Measurements from ENCODE around the gene PHYH. TPM values are rescaled to one million over a fixed set of nuclear protein-coding genes. Genes with fewer than 3 reads are reported as not detected.
"Not testable (repeated sequence)": the region's sequence is repeated elsewhere in the genome, so short reads cannot be mapped to it uniquely, and the experiment has no call there.

PHYH gene
- total RNA-seq, 2 donors from 2014 or later: 23.8 to 27.1 TPM

- Histone ChIP-seq H3K4me3 (no peak overlapping the region), H3K4me1 (ENCODE audit: control insufficient read depth in 1 of 2, low read depth in 2 of 2) (no peaks in the 10 kb centered on the region), H3K36me3 (peaks cover 16% of the 10 kb centered on the region), H3K27me3 (replicated peaks; ENCODE audit: insufficient read depth) (no peaks in the 10 kb centered on the region), H3K9me3 (no peaks in the 10 kb centered on the region), H3K27ac (no peak overlapping the region)
- TF ChIP-seq CTCF (IDR thresholded peaks at IDR 0.05): no peak
- no peak for ATAC-seq (ENCODE audit: insufficient number of reproducible peaks, low FRiP score, low read depth)
- no peak for DNase-seq (ENCODE audit: low spot score)
Measured at GRCh38 chr10:13337128-13337826, 37.4 kb upstream of the PHYH start.

GRCh38 chr10:13335881-13336280 is 36.0 kb upstream of the PHYH start:
- H3K4me3 ChIP-seq: no peak overlapping the region
- H3K27me3 ChIP-seq (replicated peaks; ENCODE audit: insufficient read depth): no peaks in the 10 kb centered on the region
- no peaks in the 10 kb centered on the region for H3K9me3 ChIP-seq
- H3K36me3 ChIP-seq: peaks cover 23% of the 10 kb centered on the region
- TF ChIP-seq CTCF (IDR thresholded peaks at IDR 0.05): no peak
- no peak overlapping the region for H3K27ac ChIP-seq
- DNase-seq (ENCODE audit: low spot score) (no peak), ATAC-seq (ENCODE audit: insufficient number of reproducible peaks, low FRiP score, low read depth) (no peak)
- H3K4me1 ChIP-seq (ENCODE audit: control insufficient read depth in 1 of 2, low read depth in 2 of 2): no peaks in the 10 kb centered on the region

GRCh38 chr10:13334556-13334955 is 34.7 kb upstream of the PHYH start:
- no peaks in the 10 kb centered on the region for H3K4me1 ChIP-seq (ENCODE audit: control insufficient read depth in 1 of 2, low read depth in 2 of 2)
- no peak overlapping the region for H3K27ac ChIP-seq
- TF ChIP-seq CTCF (IDR thresholded peaks at IDR 0.05): no peak
- no peak overlapping the region for H3K4me3 ChIP-seq
- DNase-seq (ENCODE audit: low spot score) (no peak), ATAC-seq (ENCODE audit: insufficient number of reproducible peaks, low FRiP score, low read depth) (no peak)
- H3K27me3 ChIP-seq (replicated peaks; ENCODE audit: insufficient read depth): no peaks in the 10 kb centered on the region
- no peaks in the 10 kb centered on the region for H3K9me3 ChIP-seq
- H3K36me3 ChIP-seq: peaks cover 27% of the 10 kb centered on the region

DNA sequence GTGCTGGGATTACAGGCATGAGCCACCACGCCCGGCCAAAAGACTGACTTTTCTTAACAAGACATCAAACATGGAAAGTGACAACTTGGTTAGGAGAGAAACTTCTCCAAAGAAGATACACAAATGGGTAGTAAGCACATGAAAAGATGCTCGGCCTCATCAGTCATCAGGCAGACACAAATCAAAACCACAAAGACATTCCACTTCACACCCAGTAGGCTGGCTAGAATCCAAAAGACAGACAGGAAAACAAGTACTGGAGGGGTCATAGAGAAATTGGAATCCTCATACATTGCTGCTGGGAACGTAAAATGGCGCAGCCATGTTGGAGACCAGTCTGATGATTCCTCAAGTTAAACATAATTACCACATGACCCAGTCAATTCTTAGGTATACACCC is 31.8 kb upstream of the PHYH start:
- DNase-seq (ENCODE audit: low spot score) (no peak), ATAC-seq (ENCODE audit: insufficient number of reproducible peaks, low FRiP score, low read depth) (no peak)
- Histone ChIP-seq H3K36me3 (peaks cover 46% of the 10 kb centered on the region), H3K27ac (no peak overlapping the region), H3K4me3 (no peak overlapping the region), H3K4me1 (ENCODE audit: control insufficient read depth in 1 of 2, low read depth in 2 of 2) (no peaks in the 10 kb centered on the region), H3K9me3 (no peaks in the 10 kb centered on the region), H3K27me3 (replicated peaks; ENCODE audit: insufficient read depth) (no peaks in the 10 kb centered on the region)
- no peak for TF ChIP-seq CTCF (IDR thresholded peaks at IDR 0.05)

- not testable (repeated sequence) for H3K27me3 ChIP-seq (replicated peaks; ENCODE audit: insufficient read depth); H3K27ac ChIP-seq; ATAC-seq (ENCODE audit: insufficient number of reproducible peaks, low FRiP score, low read depth); H3K4me3 ChIP-seq; H3K9me3 ChIP-seq; DNase-seq (ENCODE audit: low spot score); H3K4me1 ChIP-seq (ENCODE audit: control insufficient read depth in 1 of 2, low read depth in 2 of 2)
- H3K36me3 ChIP-seq: peaks cover 48% of the 10 kb centered on the region
Measured at GRCh38 chr10:13330980-13331379, 31.1 kb upstream of the PHYH start.

DNA sequence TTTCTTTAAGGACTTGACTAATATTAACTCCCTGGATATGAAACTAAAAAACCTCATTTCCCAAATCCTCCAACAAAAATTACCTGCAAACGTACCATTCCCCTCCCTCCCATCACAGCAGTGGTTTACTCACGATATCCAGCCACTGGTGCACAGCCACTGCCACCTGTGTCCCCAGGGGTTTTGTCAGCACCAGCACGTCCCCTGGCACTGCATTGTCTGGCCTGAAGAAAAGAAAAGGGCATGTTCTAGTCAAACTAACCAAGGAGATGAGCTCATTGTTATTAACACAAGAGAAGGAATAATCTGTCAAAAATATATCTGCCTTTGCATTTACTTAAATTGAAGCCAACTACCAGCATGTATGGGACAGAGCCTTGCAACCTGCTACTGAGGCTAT is 29.7 kb upstream of the PHYH start:
- ATAC-seq (ENCODE audit: insufficient number of reproducible peaks, low FRiP score, low read depth) (no peak), DNase-seq (ENCODE audit: low spot score) (no peak)
- no peak overlapping the region for H3K27ac ChIP-seq
- H3K4me3 ChIP-seq: no peak overlapping the region
- no peaks in the 10 kb centered on the region for H3K4me1 ChIP-seq (ENCODE audit: control insufficient read depth in 1 of 2, low read depth in 2 of 2)
- H3K36me3 ChIP-seq: peaks cover 43% of the 10 kb centered on the region
- no peaks in the 10 kb centered on the region for H3K9me3 ChIP-seq
- no peaks in the 10 kb centered on the region for H3K27me3 ChIP-seq (replicated peaks; ENCODE audit: insufficient read depth)
- no peak for TF ChIP-seq CTCF (IDR thresholded peaks at IDR 0.05)

Data from thoracic aorta (tissue), 2 donors.